Endothelial cell (in vitro differentiated cells): ENCODE measurements around the gene CERS4. TPM values are rescaled to one million over a fixed set of nuclear protein-coding genes. Genes with fewer than 3 reads are reported as not detected.

ENCODE experiments used
- DNase-seq: peaks from one replicate; pipeline ENCODE4 v3.0.0; 2021; ENCODE audit warnings: low spot score
- H3K27ac Mint-ChIP-seq: one replicate; pipeline ENCODE4 v1.8.0; 2021; ENCODE audit warnings: mixed read lengths, inconsistent platforms; ENCODE audit not compliant: unreplicated experiment
- H3K27me3 Mint-ChIP-seq: one replicate; pipeline ENCODE4 v1.8.0; 2021; ENCODE audit warnings: mild to moderate bottlenecking, moderate library complexity, mixed read lengths, inconsistent platforms; ENCODE audit not compliant: unreplicated experiment
- H3K36me3 Mint-ChIP-seq: one replicate; pipeline ENCODE4 v1.8.0; 2021; ENCODE audit warnings: mild to moderate bottlenecking, low read depth, mixed read lengths, inconsistent platforms; ENCODE audit not compliant: unreplicated experiment
- H3K4me1 Mint-ChIP-seq: one replicate; pipeline ENCODE4 v1.8.0; 2021; ENCODE audit warnings: mild to moderate bottlenecking, mixed read lengths, inconsistent platforms; ENCODE audit not compliant: unreplicated experiment
- H3K4me3 Mint-ChIP-seq: one replicate; pipeline ENCODE4 v1.8.0; 2021; ENCODE audit warnings: mild to moderate bottlenecking, mixed read lengths, inconsistent platforms; ENCODE audit not compliant: unreplicated experiment
- H3K9me3 Mint-ChIP-seq: one replicate; pipeline ENCODE4 v1.8.0; 2021; ENCODE audit warnings: mixed read lengths, inconsistent platforms; ENCODE audit not compliant: unreplicated experiment
- CTCF ChIP-seq: fragments of 200-600 bp; sonication (generic); IDR thresholded peaks from one replicate; pipeline ENCODE4 v1.5.0; 2021; ENCODE audit warnings: antibody characterized with exemption; ENCODE audit not compliant: unreplicated experiment
- total RNA-seq: library from RNA; stranded (reverse); fragmentation: NEBNext Ultra II Directional; extraction: Animal tissue kit (Norgen Biotek cat#: 25700); gene quantifications from one replicate; pipeline ENCODE4 v1.2.1, GENCODE V29; 2021; ENCODE audit not compliant: unreplicated experiment

Gene CERS4
- total RNA-seq, 1 donor from 2014 or later = 34.2 TPM

GRCh38 chr19:8240274-8241229, 31.4 kb downstream of the CERS4 start:
- Mint-ChIP-seq H3K27me3 (peaks cover 7% of the 10 kb centered on the region), H3K4me3 (no peak overlapping the region), H3K27ac (no peak overlapping the region), H3K9me3 (no peaks in the 10 kb centered on the region), H3K4me1 (peaks cover 12% of the 10 kb centered on the region), H3K36me3 (peaks cover 22% of the 10 kb centered on the region)
- DNase-seq = peak; percentile 30
- no peak for TF ChIP-seq CTCF

- Mint-ChIP-seq H3K27ac (no peak overlapping the region), H3K9me3 (no peaks in the 10 kb centered on the region), H3K4me3 (peak overlapping the region; percentile 21), H3K36me3 (peaks cover 22% of the 10 kb centered on the region), H3K27me3 (peaks cover 7% of the 10 kb centered on the region), H3K4me1 (peaks cover 12% of the 10 kb centered on the region)
- no peak for TF ChIP-seq CTCF
- DNase-seq = no peak
Observed at GRCh38 chr19:8241646-8242045, 32.5 kb downstream of the CERS4 start.

- Mint-ChIP-seq H3K4me3 (peak overlapping the region; percentile 67), H3K36me3 (peaks cover 22% of the 10 kb centered on the region), H3K27me3 (peaks cover 7% of the 10 kb centered on the region), H3K27ac (no peak overlapping the region), H3K9me3 (no peaks in the 10 kb centered on the region), H3K4me1 (peaks cover 12% of the 10 kb centered on the region)
- DNase-seq = no peak
- TF ChIP-seq CTCF = no peak
Observed at GRCh38 chr19:8242211-8242821, 33.1 kb downstream of the CERS4 start.

DNA sequence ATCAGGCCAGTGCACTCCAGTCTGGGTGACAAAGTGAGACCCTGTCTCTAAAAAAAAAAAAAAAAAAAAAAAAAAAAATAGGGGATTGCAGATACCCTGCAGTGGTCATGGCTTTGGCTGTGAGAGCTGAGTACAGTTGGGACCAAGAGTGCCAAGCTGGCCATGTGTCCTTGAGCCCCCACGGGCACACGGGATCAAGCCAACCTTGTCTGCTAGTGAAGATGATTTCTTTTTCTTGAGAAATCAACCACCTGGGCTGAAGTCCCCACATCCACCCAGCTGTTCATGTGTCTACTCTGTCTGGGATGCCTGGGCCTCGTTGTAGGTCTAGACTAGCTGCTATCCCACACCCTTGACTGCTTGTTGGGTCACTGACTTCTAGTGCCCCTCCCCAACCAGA, 34.0 kb downstream of the CERS4 start:
- no peak for TF ChIP-seq CTCF
- Mint-ChIP-seq H3K9me3 (no peaks in the 10 kb centered on the region), H3K4me3 (no peak overlapping the region), H3K36me3 (peaks cover 25% of the 10 kb centered on the region), H3K4me1 (peaks cover 12% of the 10 kb centered on the region), H3K27me3 (peaks cover 8% of the 10 kb centered on the region), H3K27ac (no peak overlapping the region)
- no peak for DNase-seq

DNA sequence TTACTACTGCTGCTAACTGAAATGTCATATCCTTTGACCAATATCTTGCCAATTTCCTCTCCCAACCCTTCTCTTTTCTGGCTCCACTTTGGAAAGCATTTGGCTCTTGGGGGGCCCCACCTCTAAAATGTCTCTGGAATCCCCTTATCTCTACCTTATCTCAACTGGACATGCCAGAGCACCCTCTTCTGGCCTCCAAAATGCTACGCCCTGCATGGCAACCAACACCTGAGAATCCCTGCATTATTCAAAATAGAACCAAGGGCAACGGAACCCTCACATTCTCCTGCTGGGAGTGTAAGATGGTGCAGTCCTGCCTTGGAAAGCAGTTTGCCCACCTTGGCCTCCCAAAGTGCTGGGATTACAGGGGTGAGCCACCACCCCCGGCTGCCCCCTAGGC, 35.3 kb downstream of the CERS4 start:
- peaks cover 31% of the 10 kb centered on the region for H3K36me3 Mint-ChIP-seq
- TF ChIP-seq CTCF = no peak
- peaks cover 11% of the 10 kb centered on the region for H3K27me3 Mint-ChIP-seq
- H3K4me3 Mint-ChIP-seq = peak overlapping the region; percentile 71
- no peak overlapping the region for H3K27ac Mint-ChIP-seq
- H3K9me3 Mint-ChIP-seq = no peaks in the 10 kb centered on the region
- peaks cover 12% of the 10 kb centered on the region for H3K4me1 Mint-ChIP-seq
- DNase-seq = no peak
